Activated CD8-positive, alpha-beta T cell treated with anti-CD3 and anti-CD28 coated beads for 36 hours (primary cell): ENCODE measurements around the gene CXCR6. TPM values are rescaled to one million over a fixed set of nuclear protein-coding genes. Genes with fewer than 3 reads are reported as not detected.

Source experiments
- ATAC-seq: fragments of 200-7000 bp; cut with Tn5 transposase; one replicate; pipeline ENCODE4 v1.10.0; 2021; ENCODE audit warnings: mild to moderate bottlenecking, moderate library complexity
- CTCF ChIA-PET: fragments of 350-600 bp; sonication (Branson Sonifier 250); formaldehyde crosslinking; loops from one replicate; lab custom pipeline; 2021; ENCODE audit warnings: antibody characterized with exemption; lab: Charles Lee
- POLR2A ChIA-PET: fragments of 350-600 bp; sonication (Branson Sonifier 250); formaldehyde crosslinking; loops from one replicate; lab custom pipeline; 2021; ENCODE audit warnings: antibody characterized with exemption; lab: Charles Lee
- DNase-seq: peaks from one replicate; pipeline ENCODE4 v3.0.0-alpha.2; 2020
- H3K27ac Mint-ChIP-seq: one replicate; pipeline ENCODE4 v1.8.0; 2021; ENCODE audit warnings: mild to moderate bottlenecking, mixed read lengths
- H3K27me3 Mint-ChIP-seq: one replicate; pipeline ENCODE4 v1.8.0; 2021; ENCODE audit warnings: mixed read lengths
- H3K36me3 Mint-ChIP-seq: one replicate; pipeline ENCODE4 v1.8.0; 2021; ENCODE audit warnings: low read depth, mixed read lengths
- H3K4me1 Mint-ChIP-seq: one replicate; pipeline ENCODE4 v1.8.0; 2021; ENCODE audit warnings: low read depth, mixed read lengths
- H3K4me3 Mint-ChIP-seq: one replicate; pipeline ENCODE4 v1.8.0; 2021; ENCODE audit warnings: mild to moderate bottlenecking, moderate library complexity, mixed read lengths
- H3K9me3 Mint-ChIP-seq: one replicate; pipeline ENCODE4 v1.8.0; 2021; ENCODE audit warnings: mixed read lengths
- CTCF ChIP-seq: fragments of 200-600 bp; IDR thresholded peaks from one replicate; pipeline ENCODE4 v1.8.0; 2022; ENCODE audit warnings: antibody characterized with exemption, mild to moderate bottlenecking
- intact Hi-C: fragments of 100-400 bp; cut with micrococcal nuclease; formaldehyde crosslinking; loops from one replicate; pipeline ENCODE4 v1.10.0; 2022
- total RNA-seq, 2 experiments: library from RNA; stranded (reverse); gene quantifications; one replicate each; pipeline ENCODE4 v1.2.3, GENCODE V29; 2021

The CXCR6 gene
- total RNA-seq: 1 to 10 TPM; 3.2 to 3.4 TPM

- TF ChIP-seq CTCF: no peak
- Mint-ChIP-seq H3K27ac (peak within 1 kb of the TSS; percentile 69), H3K27me3 (peaks cover 2% of the 10 kb centered on the region), H3K9me3 (peaks cover 2% of the 10 kb centered on the region), H3K4me3 (peak within 1 kb of the TSS; percentile 56), H3K36me3 (peaks cover 57% of the 10 kb centered on the region), H3K4me1 (peaks cover 52% of the 10 kb centered on the region)
- intact Hi-C loops: loop anchor here (5.0 to 10.0 kb wide), 2 partner anchors 34 to 431 kb away; partner anchors contain the start of gene CCR5
- ATAC-seq: peak; percentile 78
- ChIA-PET CTCF (interaction anchor here (1.0 to 35.9 kb wide), 10 partner anchors 14 to 429 kb away, joined by 3 to 656 read pairs (median 4); partner anchors contain the start of gene FYCO1), POLR2A (interaction anchor here (0.6 to 1.6 kb wide), 11 partner anchors 10 to 426 kb away, joined by 3 to 11 read pairs (median 4); partner anchors contain the start of gene LZTFL1)
- peak; percentile 77 for DNase-seq
These were observed at the start of gene CXCR6 for GRCh38 chr3:45943207-45943846. Gene CXCR6, plus strand, starts transcription at chr3:45943464. Its CDS starts 3,018 bp downstream, at chr3:45946482.

GRCh38 chr3:45894015-45894414 lies 49.2 kb upstream of the CXCR6 start:
- peaks cover 37% of the 10 kb centered on the region for H3K27me3 Mint-ChIP-seq
- CTCF ChIA-PET: interaction anchor here (1.3 kb wide), 1 partner anchor 185 kb away, joined by 3 read pairs; no protein-coding TSS in a partner anchor

GRCh38 chr3:45895686-45896468 lies 47.4 kb upstream of the CXCR6 start:
- Mint-ChIP-seq H3K27me3 (peaks cover 34% of the 10 kb centered on the region), H3K36me3 (no peaks in the 10 kb centered on the region), H3K27ac (no peak overlapping the region), H3K9me3 (no peaks in the 10 kb centered on the region), H3K4me1 (peaks cover 26% of the 10 kb centered on the region), H3K4me3 (no peak overlapping the region)
- CTCF ChIA-PET: no interaction called here
- intact Hi-C loops: no loop called here
- DNase-seq (no peak), ATAC-seq (no peak)
- POLR2A ChIA-PET: no interaction called here
- no peak for TF ChIP-seq CTCF

More at GRCh38 chr3:45894015-45894414, 49.2 kb upstream of the CXCR6 start:
- no peak for DNase-seq
- intact Hi-C loops: no loop called here
- H3K27ac Mint-ChIP-seq: no peak overlapping the region
- no peak for TF ChIP-seq CTCF
- H3K4me3 Mint-ChIP-seq: no peak overlapping the region
- no peak for ATAC-seq
- H3K4me1 Mint-ChIP-seq: peaks cover 32% of the 10 kb centered on the region
- POLR2A ChIA-PET: no interaction called here
- no peaks in the 10 kb centered on the region for H3K9me3 Mint-ChIP-seq
- no peaks in the 10 kb centered on the region for H3K36me3 Mint-ChIP-seq

GRCh38 chr3:45896956-45897355 lies 46.3 kb upstream of the CXCR6 start:
- Mint-ChIP-seq H3K27ac (no peak overlapping the region), H3K36me3 (no peaks in the 10 kb centered on the region), H3K4me1 (peaks cover 22% of the 10 kb centered on the region), H3K4me3 (no peak overlapping the region), H3K27me3 (peaks cover 30% of the 10 kb centered on the region), H3K9me3 (no peaks in the 10 kb centered on the region)
- no peak for TF ChIP-seq CTCF
- DNase-seq: no peak
- CTCF ChIA-PET: interaction anchor here (1.1 kb wide), 1 partner anchor 19 kb away, joined by 3 read pairs; no protein-coding TSS in a partner anchor
- ATAC-seq: no peak
- intact Hi-C loops: no loop called here
- POLR2A ChIA-PET: no interaction called here
